NCI-H510A treated with DMSO at 0.1 percent for 48 hours (cell line): ENCODE measurements around the gene CLTB.

Source experiments
- DNase-seq: peaks from one replicate; lab custom pipeline; 2025; lab: John Stamatoyannopoulos, UW

CLTB gene

GRCh38 chr5:176401281-176402205 lies 14.8 kb downstream of the CLTB start:
- DNase-seq: no peak

- DNase-seq: no peak
Measured at GRCh38 chr5:176400382-176401156, 15.8 kb downstream of the CLTB start.

- no peak for DNase-seq
Measured at GRCh38 chr5:176397736-176398420, 18.5 kb downstream of the CLTB start.

GRCh38 chr5:176396330-176396729 lies 20.0 kb downstream of the CLTB start:
- peak; percentile 3 for DNase-seq

GRCh38 chr5:176394881-176395675 lies 21.3 kb downstream of the CLTB start:
- no peak for DNase-seq

GRCh38 chr5:176394096-176394495 lies 22.2 kb downstream of the CLTB start:
- DNase-seq: no peak

GRCh38 chr5:176392526-176392925 lies 23.8 kb downstream of the CLTB start:
- no peak for DNase-seq

GRCh38 chr5:176391999-176392398 lies 24.3 kb downstream of the CLTB start:
- no peak for DNase-seq

- DNase-seq: no peak
Measured at GRCh38 chr5:176391479-176391878, 24.9 kb downstream of the CLTB start.

- no peak for DNase-seq
Measured at GRCh38 chr5:176389135-176390123, 26.9 kb downstream of the CLTB start.

- peak; percentile 93 for DNase-seq
Measured at GRCh38 chr5:176388444-176389134, 27.8 kb downstream of the CLTB start, which contains the start of the genes HIGD2A and NOP16. TSS of gene HIGD2A (plus strand) at chr5:176388751. CDS start at chr5:176388820, 69 bp downstream. TSS of gene NOP16 (minus strand) at chr5:176388598. CDS start at chr5:176388539, 59 bp downstream.

GRCh38 chr5:176388003-176388443 lies 28.3 kb downstream of the CLTB start:
- no peak for DNase-seq

GRCh38 chr5:176387384-176387925 lies 28.9 kb downstream of the CLTB start:
- DNase-seq: no peak

GRCh38 chr5:176386491-176386890 lies 29.8 kb downstream of the CLTB start:
- DNase-seq: no peak

- no peak for DNase-seq
Measured at GRCh38 chr5:176384991-176385390, 31.3 kb downstream of the CLTB start.

- no peak for DNase-seq
Measured at GRCh38 chr5:176384366-176384930, 31.9 kb downstream of the CLTB start.

- no peak for DNase-seq
Measured at GRCh38 chr5:176383961-176384360, 32.4 kb downstream of the CLTB start.

- no peak for DNase-seq
Measured at GRCh38 chr5:176383248-176383905, 33.0 kb downstream of the CLTB start.
